C4-2B (cell line): ENCODE results near the gene CYP1A2.

ENCODE experiments used
- H3K27ac ChIP-seq: fragments of 450-650 bp; 2 replicates; pipeline ENCODE4 v1.5.1; 2017
- ZFX ChIP-seq: fragments of 450-650 bp; IDR thresholded peaks from 2 replicates; pipeline ENCODE4 v1.6.1; 2017
- TF ChIP-seq, protein P1 (sequence below): fragments of 450-650 bp; conservative IDR thresholded peaks from 2 replicates; pipeline ENCODE4 v1.5.1; 2017; ENCODE audit warnings: mild to moderate bottlenecking

The CYP1A2 gene, protein sequence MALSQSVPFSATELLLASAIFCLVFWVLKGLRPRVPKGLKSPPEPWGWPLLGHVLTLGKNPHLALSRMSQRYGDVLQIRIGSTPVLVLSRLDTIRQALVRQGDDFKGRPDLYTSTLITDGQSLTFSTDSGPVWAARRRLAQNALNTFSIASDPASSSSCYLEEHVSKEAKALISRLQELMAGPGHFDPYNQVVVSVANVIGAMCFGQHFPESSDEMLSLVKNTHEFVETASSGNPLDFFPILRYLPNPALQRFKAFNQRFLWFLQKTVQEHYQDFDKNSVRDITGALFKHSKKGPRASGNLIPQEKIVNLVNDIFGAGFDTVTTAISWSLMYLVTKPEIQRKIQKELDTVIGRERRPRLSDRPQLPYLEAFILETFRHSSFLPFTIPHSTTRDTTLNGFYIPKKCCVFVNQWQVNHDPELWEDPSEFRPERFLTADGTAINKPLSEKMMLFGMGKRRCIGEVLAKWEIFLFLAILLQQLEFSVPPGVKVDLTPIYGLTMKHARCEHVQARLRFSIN

DNA sequence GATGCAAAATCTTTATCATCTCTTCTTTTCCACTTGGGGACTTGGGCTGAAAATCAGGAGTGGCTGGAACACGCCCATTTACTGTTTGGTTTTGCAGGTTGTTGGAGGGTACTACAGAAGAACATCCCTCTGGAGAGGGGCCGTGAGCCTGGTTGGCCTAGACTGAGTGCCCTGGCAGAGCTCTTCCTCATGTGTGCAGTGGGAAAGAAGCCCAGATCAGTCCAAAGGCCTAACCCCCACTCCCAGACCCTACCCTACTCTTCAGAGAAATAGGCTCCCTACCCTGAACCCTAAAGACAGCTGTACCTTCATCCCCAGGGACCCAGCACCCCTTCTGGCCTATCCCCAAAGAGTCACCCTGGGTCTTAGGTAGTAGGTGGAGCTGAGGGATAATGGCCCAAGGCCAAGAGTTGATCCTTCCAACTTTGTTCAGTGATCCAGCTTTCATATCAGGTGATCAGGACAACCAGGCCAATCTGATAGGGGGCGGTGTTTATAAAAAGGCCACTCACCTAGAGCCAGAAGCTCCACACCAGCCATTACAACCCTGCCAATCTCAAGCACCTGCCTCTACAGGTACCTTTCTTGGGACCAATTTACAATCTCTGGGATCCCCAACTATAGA lies at the start of gene CYP1A2:
Gene CYP1A2 (plus strand): TSS at position 524 of the 625 bp plus-strand sequence. CDS start 894 bp downstream, outside the sequence.
- TF ChIP-seq, protein P1, sequence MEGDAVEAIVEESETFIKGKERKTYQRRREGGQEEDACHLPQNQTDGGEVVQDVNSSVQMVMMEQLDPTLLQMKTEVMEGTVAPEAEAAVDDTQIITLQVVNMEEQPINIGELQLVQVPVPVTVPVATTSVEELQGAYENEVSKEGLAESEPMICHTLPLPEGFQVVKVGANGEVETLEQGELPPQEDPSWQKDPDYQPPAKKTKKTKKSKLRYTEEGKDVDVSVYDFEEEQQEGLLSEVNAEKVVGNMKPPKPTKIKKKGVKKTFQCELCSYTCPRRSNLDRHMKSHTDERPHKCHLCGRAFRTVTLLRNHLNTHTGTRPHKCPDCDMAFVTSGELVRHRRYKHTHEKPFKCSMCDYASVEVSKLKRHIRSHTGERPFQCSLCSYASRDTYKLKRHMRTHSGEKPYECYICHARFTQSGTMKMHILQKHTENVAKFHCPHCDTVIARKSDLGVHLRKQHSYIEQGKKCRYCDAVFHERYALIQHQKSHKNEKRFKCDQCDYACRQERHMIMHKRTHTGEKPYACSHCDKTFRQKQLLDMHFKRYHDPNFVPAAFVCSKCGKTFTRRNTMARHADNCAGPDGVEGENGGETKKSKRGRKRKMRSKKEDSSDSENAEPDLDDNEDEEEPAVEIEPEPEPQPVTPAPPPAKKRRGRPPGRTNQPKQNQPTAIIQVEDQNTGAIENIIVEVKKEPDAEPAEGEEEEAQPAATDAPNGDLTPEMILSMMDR = no peak
- no peak for TF ChIP-seq ZFX
- H3K27ac ChIP-seq = no peak within 1 kb of the TSS

DNA sequence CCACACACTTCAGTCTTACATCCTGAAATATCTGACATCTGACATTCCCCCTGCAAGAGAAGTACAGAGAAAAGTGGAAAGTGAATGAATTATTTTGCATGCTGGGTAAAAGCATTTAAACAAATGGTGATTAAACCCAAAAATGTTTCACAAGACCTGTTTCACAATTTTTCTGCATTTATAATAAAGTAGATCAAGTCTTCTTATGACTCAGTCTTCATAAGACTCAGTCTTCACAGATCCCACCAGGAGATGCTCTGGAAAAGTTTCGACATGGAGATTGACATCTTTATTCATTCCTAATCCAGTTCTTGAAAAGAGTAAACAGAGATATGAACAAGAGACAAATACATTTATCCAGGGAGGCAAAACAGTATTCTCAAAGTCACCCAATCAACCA lies 39.6 kb upstream of the CYP1A2 start:
- TF ChIP-seq, protein P1 = no peak
- no peak for TF ChIP-seq ZFX
- no peak overlapping the region for H3K27ac ChIP-seq

DNA sequence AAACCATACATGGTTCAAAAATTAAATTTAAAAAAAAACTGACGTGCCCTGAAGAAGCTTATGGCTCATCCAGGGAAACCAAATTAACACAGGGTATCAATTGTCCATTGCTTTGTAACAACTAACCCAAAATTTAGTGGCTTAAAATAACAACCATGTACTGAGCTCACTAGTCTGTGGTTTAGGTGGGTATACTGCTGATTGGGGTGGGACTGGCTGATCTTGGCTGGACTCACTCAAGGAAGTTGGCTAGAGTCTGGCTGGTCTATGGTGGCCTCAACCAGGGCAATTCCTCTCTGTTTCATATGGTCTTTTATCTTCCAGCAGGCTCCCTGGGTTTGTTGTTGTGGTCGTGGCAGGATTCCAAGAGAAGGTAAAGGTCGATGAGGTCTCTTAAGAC lies 38.8 kb upstream of the CYP1A2 start:
- TF ChIP-seq ZFX = no peak
- TF ChIP-seq, protein P1 = no peak

DNA sequence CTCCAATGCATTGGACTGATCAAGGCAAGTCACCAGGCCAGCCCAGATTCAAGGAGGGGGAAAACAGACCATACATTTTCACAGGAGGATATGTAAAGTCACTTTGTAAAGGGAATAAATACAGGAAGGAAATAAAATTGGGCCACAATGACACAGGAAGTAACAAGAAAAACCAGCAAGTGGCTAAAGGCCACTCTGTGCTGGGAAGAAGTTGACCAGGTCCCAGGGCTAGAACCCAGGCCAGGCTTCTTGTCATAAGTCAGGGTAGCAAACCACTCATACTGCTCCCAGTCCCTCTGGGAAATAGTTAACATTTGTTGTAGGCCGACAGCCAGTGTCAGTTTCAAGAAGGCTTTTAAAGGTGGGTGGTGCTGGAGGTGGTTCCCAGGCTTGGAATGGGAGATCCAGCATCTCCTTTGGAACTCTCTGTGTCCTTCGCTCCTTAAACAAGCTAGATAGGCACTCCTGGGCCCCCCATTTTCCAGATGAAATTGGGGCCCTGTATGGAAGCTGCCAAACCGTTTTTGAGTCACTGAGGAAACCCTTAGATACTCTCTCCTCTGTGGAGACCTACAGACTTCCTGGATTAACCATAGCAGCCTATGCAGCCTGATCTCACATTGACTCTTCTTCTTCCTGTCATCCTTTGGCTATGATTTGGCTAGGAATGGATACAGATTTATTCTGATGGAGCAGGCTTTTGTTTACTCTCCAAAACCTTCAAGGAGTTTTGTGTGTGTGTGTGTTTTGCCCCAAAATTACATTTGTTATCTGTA lies 38.1 kb upstream of the CYP1A2 start:
- no peak for TF ChIP-seq ZFX
- TF ChIP-seq, protein P1 = no peak
- H3K27ac ChIP-seq = no peak overlapping the region

More for the DNA sequence above, 38.8 kb upstream of the CYP1A2 start:
- no peak overlapping the region for H3K27ac ChIP-seq

DNA sequence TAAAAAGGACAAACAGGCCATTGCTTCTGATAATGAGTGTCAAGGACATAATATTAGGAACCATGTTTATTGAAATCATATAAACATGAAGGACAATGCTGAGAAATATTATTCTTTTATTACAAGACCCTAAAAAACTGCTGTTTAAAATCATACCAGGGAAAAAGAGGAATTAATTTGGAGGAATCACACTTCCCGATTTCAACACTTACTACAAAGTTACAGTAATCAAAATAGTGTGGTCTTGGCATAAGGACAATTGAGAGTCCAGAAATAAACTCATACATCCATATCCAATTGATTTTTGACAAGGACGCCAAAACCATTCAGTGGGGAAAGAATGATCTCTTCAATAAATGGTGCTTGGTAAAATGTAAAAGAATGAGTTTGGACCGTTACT lies 36.3 kb upstream of the CYP1A2 start:
- TF ChIP-seq ZFX = no peak
- TF ChIP-seq, protein P1 = no peak
- H3K27ac ChIP-seq = no peak overlapping the region

DNA sequence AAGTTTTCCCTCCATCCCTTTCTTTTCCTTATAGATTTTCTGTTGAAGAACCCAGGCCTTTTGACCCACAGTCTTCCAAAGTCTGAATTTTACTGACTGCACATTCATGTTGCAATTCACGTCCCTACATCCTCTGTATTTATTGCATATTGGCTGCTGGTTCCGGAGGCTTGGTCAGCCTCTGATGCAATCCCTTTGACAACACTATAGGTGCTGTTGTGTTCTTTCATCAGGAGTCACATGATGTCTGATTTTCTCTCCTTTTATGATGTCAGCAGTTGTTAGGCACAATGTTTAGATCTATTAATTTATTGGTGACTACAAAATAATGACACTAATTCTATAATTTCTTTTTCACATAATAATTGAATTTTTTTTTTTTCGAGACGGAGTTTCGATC lies 32.0 kb upstream of the CYP1A2 start:
- H3K27ac ChIP-seq = no peak overlapping the region
- TF ChIP-seq, protein P1 = no peak
- TF ChIP-seq ZFX = no peak
